ENCODE measurements around the gene KCNG3. TPM values are rescaled to one million over a fixed set of nuclear protein-coding genes. Genes with fewer than 3 reads are reported as not detected.

KCNG3 gene
- total RNA-seq, 1 experiment from 2014 or later: 1.3 TPM

DNA sequence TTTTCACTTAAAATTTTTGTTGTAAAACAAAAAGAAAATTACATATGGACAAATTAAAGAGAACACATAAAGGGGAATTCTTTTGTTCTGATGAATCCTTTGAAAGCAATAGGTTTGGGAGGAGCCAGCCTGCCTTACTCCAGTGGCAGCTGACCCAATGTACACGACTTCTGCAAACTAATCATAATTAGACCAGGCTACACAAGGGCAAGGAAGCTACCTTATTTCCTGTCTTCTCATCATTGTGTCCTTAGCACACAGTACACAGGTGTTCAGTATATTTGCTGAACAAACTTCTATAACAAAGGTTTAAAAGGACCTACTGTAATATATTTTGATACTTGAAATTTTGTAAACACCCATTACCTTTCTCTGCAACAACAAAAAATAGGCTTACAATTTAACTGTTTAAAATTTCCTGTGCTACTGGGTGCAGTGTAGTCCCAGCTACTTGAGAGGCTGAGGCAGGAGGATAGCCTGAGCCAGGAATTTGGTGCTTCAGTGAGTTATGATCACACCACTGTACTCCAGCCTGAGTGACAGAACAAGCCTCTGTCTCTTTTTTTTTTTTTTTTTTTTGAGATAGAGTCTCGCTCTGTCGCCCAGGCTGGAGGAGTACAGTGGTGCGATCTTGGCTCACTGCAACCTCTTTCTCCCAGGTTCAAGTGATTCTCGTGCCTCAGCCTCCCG lies 18.9 kb downstream of the KCNG3 start:
- no peaks in the 10 kb centered on the region for H3K27me3 ChIP-seq (ENCODE audit: insufficient read depth, low read depth)
- no TSS peak for BruUV-seq (replicated peaks)
- H3K4me2 ChIP-seq: no peak overlapping the region
- CTCF ChIA-PET: interaction anchor here (0.7 kb wide), 1 partner anchor 980 kb away, joined by 9 read pairs; no protein-coding TSS in a partner anchor
- no peak overlapping the region for H3K27ac ChIP-seq
- H3K4me3 ChIP-seq: no peak overlapping the region
- H3K9me3 ChIP-seq (ENCODE audit: insufficient read depth, low read depth): no peaks in the 10 kb centered on the region
- no peak for DNase-seq
- intact Hi-C loops (cut with micrococcal nuclease; ENCODE audit: unreplicated experiment): no loop called here
- H4K20me1 ChIP-seq (ENCODE audit: insufficient read depth): no peaks in the 10 kb centered on the region
- H2AFZ ChIP-seq: no peak overlapping the region
- no peaks in the 10 kb centered on the region for H3K4me1 ChIP-seq (replicated peaks; ENCODE audit: insufficient read depth)
- no peaks in the 10 kb centered on the region for H3F3A ChIP-seq (ENCODE audit: insufficient read depth, low read depth)
- H3K9me2 ChIP-seq (ENCODE audit: insufficient read depth): no peaks in the 10 kb centered on the region
- TF ChIP-seq EZH2 (IDR thresholded peaks at IDR 0.05; ENCODE audit: low read depth): no peak
- TF ChIP-seq CTCF (conservative IDR thresholded peaks at IDR 0.05): no peak
- POLR2A ChIA-PET (ENCODE audit: unreplicated experiment): no interaction called here
- H3K79me2 ChIP-seq (ENCODE audit: low read depth): no peaks in the 10 kb centered on the region
- H3K36me3 ChIP-seq (ENCODE audit: low read depth): no peaks in the 10 kb centered on the region

DNA sequence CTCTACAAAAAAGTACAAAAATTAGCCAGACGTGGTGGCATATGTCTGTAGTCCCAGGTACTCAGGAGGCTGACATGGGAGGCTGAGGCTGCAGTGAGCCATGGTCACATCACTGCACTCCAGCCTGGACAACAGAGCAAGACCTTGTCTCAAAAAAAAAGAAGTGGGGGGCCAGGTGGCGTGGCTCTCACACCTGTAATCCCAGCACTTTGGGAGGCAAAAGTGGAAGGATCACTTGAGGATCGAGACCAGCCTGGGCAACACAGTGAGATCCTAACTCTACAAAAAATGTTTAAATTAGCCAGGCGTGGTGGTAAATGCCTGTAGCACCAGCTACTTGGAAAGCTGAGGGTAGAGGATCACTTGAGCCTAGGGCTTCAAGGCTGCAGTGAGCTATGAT lies 23.1 kb downstream of the KCNG3 start:
- Histone ChIP-seq H3K36me3 (ENCODE audit: low read depth) (no peaks in the 10 kb centered on the region), H3K4me3 (no peak overlapping the region), H2AFZ (no peak overlapping the region), H3F3A (ENCODE audit: insufficient read depth, low read depth) (no peaks in the 10 kb centered on the region), H3K4me2 (no peak overlapping the region), H4K20me1 (ENCODE audit: insufficient read depth) (no peaks in the 10 kb centered on the region), H3K27ac (no peak overlapping the region), H3K4me1 (replicated peaks; ENCODE audit: insufficient read depth) (no peaks in the 10 kb centered on the region), H3K9me2 (ENCODE audit: insufficient read depth) (no peaks in the 10 kb centered on the region), H3K27me3 (ENCODE audit: insufficient read depth, low read depth) (no peaks in the 10 kb centered on the region), H3K79me2 (ENCODE audit: low read depth) (no peaks in the 10 kb centered on the region), H3K9me3 (ENCODE audit: insufficient read depth, low read depth) (no peaks in the 10 kb centered on the region)
- BruUV-seq (replicated peaks): no TSS peak
- no peak for DNase-seq
- TF ChIP-seq EZH2 (IDR thresholded peaks at IDR 0.05; ENCODE audit: low read depth) (no peak), CTCF (conservative IDR thresholded peaks at IDR 0.05) (no peak)
- intact Hi-C loops (cut with micrococcal nuclease; ENCODE audit: unreplicated experiment): no loop called here
- ChIA-PET CTCF (no interaction called here), POLR2A (ENCODE audit: unreplicated experiment) (no interaction called here)

- Histone ChIP-seq H3K27ac (no peak overlapping the region), H2AFZ (no peak overlapping the region), H3K79me2 (ENCODE audit: low read depth) (no peaks in the 10 kb centered on the region), H3K9me2 (ENCODE audit: insufficient read depth) (no peaks in the 10 kb centered on the region), H3K36me3 (ENCODE audit: low read depth) (no peaks in the 10 kb centered on the region), H3K4me3 (no peak overlapping the region), H3K27me3 (ENCODE audit: insufficient read depth, low read depth) (no peaks in the 10 kb centered on the region), H3F3A (ENCODE audit: insufficient read depth, low read depth) (no peaks in the 10 kb centered on the region), H3K9me3 (ENCODE audit: insufficient read depth, low read depth) (no peaks in the 10 kb centered on the region), H3K4me1 (replicated peaks; ENCODE audit: insufficient read depth) (no peaks in the 10 kb centered on the region), H4K20me1 (ENCODE audit: insufficient read depth) (0 out of 2 replicates have a peak, but pooled peaks cover 4% of the 10 kb centered on the region), H3K4me2 (no peak overlapping the region)
- intact Hi-C loops (cut with micrococcal nuclease; ENCODE audit: unreplicated experiment): no loop called here
- BruUV-seq (replicated peaks): no TSS peak
- ChIA-PET POLR2A (ENCODE audit: unreplicated experiment) (interaction anchor here (0.7 kb wide), 1 partner anchor 46 kb away, joined by 3 read pairs; no protein-coding TSS in a partner anchor), CTCF (interaction anchor here (0.5 kb wide), 1 partner anchor 1448 kb away, joined by 4 read pairs; no protein-coding TSS in a partner anchor)
- DNase-seq: no peak
- TF ChIP-seq EZH2 (IDR thresholded peaks at IDR 0.05; ENCODE audit: low read depth) (no peak), CTCF (conservative IDR thresholded peaks at IDR 0.05) (no peak)
These were observed 29.2 kb downstream of the KCNG3 start for GRCh38 chr2:42464631-42465030.

All from PC-9 (cell line).